CD4-positive, alpha-beta memory T cell (primary cell): ENCODE results near the gene SLC45A3. TPM values are rescaled to one million over a fixed set of nuclear protein-coding genes. Genes with fewer than 3 reads are reported as not detected.

Source experiments
- CTCF ChIA-PET: fragments of 350-600 bp; sonication (Branson Sonifier 250); formaldehyde crosslinking; loops from one replicate; lab custom pipeline; 2021; ENCODE audit warnings: inconsistent platforms; ENCODE audit not compliant: partially characterized antibody; lab: Charles Lee
- POLR2A ChIA-PET: fragments of 350-600 bp; sonication (Branson Sonifier 250); formaldehyde crosslinking; loops from one replicate; lab custom pipeline; 2021; ENCODE audit not compliant: partially characterized antibody; lab: Charles Lee
- DNase-seq, 5 donors: peaks; one replicate each; pipeline versions ENCODE4 v3.0.0 to v3.0.0-alpha.2; 2020 to 2022; ENCODE audit warnings: mixed read lengths in 1 of 5
- H3K27ac ChIP-seq: one replicate; pipeline ENCODE4 v1.7.0; 2013; ENCODE audit warnings: low read depth, low read length
- H3K27me3 ChIP-seq: 2 replicates; pipeline ENCODE4 v1.7.0; 2013; ENCODE audit warnings: mild to moderate bottlenecking, low read length, moderate library complexity; ENCODE audit not compliant: insufficient read depth
- H3K36me3 ChIP-seq: 2 replicates; pipeline ENCODE4 v1.7.0; 2013; ENCODE audit warnings: mild to moderate bottlenecking, low read length, moderate library complexity; ENCODE audit not compliant: insufficient read depth
- H3K4me1 ChIP-seq: 2 replicates; pipeline ENCODE4 v1.7.0; 2013; ENCODE audit warnings: mild to moderate bottlenecking, low read length, moderate library complexity; ENCODE audit not compliant: insufficient read depth
- H3K4me3 ChIP-seq, 2 donors: one replicate each; pipeline ENCODE4 v1.7.0; 2013; ENCODE audit warnings: low read length in 2 of 2, mild to moderate bottlenecking in 1 of 2
- H3K9me3 ChIP-seq, 2 donors: one replicate each; pipeline ENCODE4 v1.7.0; 2013; ENCODE audit warnings: low read length in 2 of 2, control low read depth in 1 of 2; ENCODE audit not compliant: control insufficient read depth in 1 of 2
- H3K27ac Mint-ChIP-seq, 7 donors: one replicate each; pipeline ENCODE4 v1.8.0; 2020 to 2021; ENCODE audit warnings: mixed read lengths in 7 of 7, mild to moderate bottlenecking in 6 of 7, inconsistent platforms in 3 of 7, moderate library complexity in 3 of 7
- H3K27me3 Mint-ChIP-seq, 2 donors: one replicate each; pipeline ENCODE4 v1.8.0; 2020 to 2021; ENCODE audit warnings: mixed read lengths in 2 of 2
- H3K36me3 Mint-ChIP-seq, 2 donors: one replicate each; pipeline ENCODE4 v1.8.0; 2020 to 2021; ENCODE audit warnings: mixed read lengths in 2 of 2, inconsistent platforms in 1 of 2, mild to moderate bottlenecking in 1 of 2
- H3K4me1 Mint-ChIP-seq, 4 donors: one replicate each; pipeline ENCODE4 v1.8.0; 2020 to 2021; ENCODE audit warnings: mixed read lengths in 4 of 4, mild to moderate bottlenecking in 1 of 4
- H3K4me3 Mint-ChIP-seq, 8 donors: one replicate each; pipeline ENCODE4 v1.8.0; 2020 to 2021; ENCODE audit warnings: mixed read lengths in 8 of 8, mild to moderate bottlenecking in 7 of 8, moderate library complexity in 6 of 8, inconsistent platforms in 3 of 8
- H3K9me3 Mint-ChIP-seq, 8 donors: one replicate each; pipeline ENCODE4 v1.8.0; 2020 to 2021; ENCODE audit warnings: mixed read lengths in 8 of 8, mild to moderate bottlenecking in 5 of 8, inconsistent platforms in 3 of 8, moderate library complexity in 1 of 8
- intact Hi-C: fragments of 100-400 bp; cut with micrococcal nuclease; formaldehyde crosslinking; loops from one replicate; pipeline ENCODE4 v1.15.1; 2023
- polyA plus RNA-seq, 2 donors: library from polyadenylated mRNA; unstranded; fragments of 300-500 nt; fragmentation: Illumina TruSeq; gene quantifications; one replicate each; pipeline ENCODE4 v1.2.3, GENCODE V29; 2021
- total RNA-seq, 2 experiments: library from RNA; stranded (reverse); gene quantifications; one replicate each; pipeline ENCODE4 v1.2.3, GENCODE V29; 2021

The SLC45A3 gene
- total and polyA plus RNA-seq, 4 experiments from 2014 or later = 0.09 to 0.19 TPM; not detected in 2

DNA sequence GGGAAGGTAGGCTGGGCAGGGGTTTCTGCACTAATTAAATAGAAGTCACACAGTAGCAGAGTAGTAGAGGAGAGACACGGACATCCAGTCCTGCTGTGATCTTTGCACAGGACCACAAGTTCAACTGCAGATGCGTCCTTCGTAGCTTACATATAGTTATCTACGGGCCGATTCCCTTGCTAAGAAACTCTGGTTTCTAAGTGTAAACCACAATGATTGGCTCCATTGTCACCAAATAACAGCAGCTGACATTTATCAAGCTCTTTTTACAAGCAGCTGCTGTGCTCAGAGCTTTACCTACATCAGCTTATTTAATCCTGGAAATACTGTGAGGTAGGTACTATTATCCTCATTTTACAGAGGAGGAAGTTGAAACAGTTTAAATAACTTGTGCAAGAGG, 3.1 kb downstream of the SLC45A3 start:
- H3K4me3 Mint-ChIP-seq = peak overlapping the region in 1 of 8 donors; percentile 8
- no peak overlapping the region for H3K4me3 ChIP-seq
- no peaks in the 10 kb centered on the region for H3K36me3 Mint-ChIP-seq
- POLR2A ChIA-PET = no interaction called here
- no peak for DNase-seq
- CTCF ChIA-PET = interaction anchor here (0.9 to 5.9 kb wide), 4 partner anchors 10 to 34 kb away, joined by 3 to 38 read pairs (median 4); no protein-coding TSS in a partner anchor
- peaks cover 8 to 16% (median 11%) of the 10 kb centered on the region in 4 donors for H3K4me1 Mint-ChIP-seq
- H3K9me3 ChIP-seq = no peaks in the 10 kb centered on the region
- intact Hi-C loops = no loop called here
- H3K9me3 Mint-ChIP-seq = peaks cover 0 to 2% (median 0%) of the 10 kb centered on the region in 8 donors
- H3K27ac ChIP-seq = no peak overlapping the region
- no peak overlapping the region for H3K27ac Mint-ChIP-seq
- peaks cover 5% of the 10 kb centered on the region for H3K27me3 ChIP-seq
- no peaks in the 10 kb centered on the region for H3K36me3 ChIP-seq
- H3K27me3 Mint-ChIP-seq = peaks cover 10 to 21% of the 10 kb centered on the region in 2 donors
- H3K4me1 ChIP-seq = peaks cover 9% of the 10 kb centered on the region

GRCh38 chr1:205676597-205676996, 3.7 kb downstream of the SLC45A3 start:
- no peak overlapping the region for H3K27ac ChIP-seq
- POLR2A ChIA-PET = no interaction called here

DNA sequence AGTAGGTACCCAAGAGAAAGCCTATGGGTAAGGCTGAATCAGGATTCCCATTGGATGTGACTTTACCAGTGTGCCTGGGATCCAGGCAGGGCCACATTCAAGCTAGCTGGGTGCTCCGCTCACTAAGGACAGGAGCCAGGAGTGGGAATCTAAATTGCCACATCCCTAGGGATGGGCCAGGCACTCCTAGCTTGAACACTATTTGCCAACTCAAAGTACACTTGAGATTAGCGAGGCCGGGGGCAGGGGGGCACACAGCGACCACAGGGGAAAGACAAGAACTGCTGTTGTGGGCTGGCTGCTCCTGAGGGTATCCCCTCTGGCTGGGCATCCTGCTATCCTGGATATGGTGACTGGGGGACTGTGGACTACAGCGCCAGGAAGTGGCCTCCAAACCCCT, 4.3 kb downstream of the SLC45A3 start:
- H3K36me3 Mint-ChIP-seq = no peaks in the 10 kb centered on the region
- peaks cover 9% of the 10 kb centered on the region for H3K4me1 ChIP-seq
- POLR2A ChIA-PET = no interaction called here
- no peaks in the 10 kb centered on the region for H3K36me3 ChIP-seq
- H3K9me3 ChIP-seq = no peaks in the 10 kb centered on the region
- no peak overlapping the region for H3K4me3 Mint-ChIP-seq
- no peak overlapping the region for H3K4me3 ChIP-seq
- H3K4me1 Mint-ChIP-seq = peaks cover 8 to 16% (median 13%) of the 10 kb centered on the region in 4 donors
- intact Hi-C loops = no loop called here
- peaks cover 14 to 23% of the 10 kb centered on the region in 2 donors for H3K27me3 Mint-ChIP-seq
- H3K27ac Mint-ChIP-seq = no peak overlapping the region
- DNase-seq = no peak
- H3K27me3 ChIP-seq = peaks cover 5% of the 10 kb centered on the region
- CTCF ChIA-PET = interaction anchor here (0.7 to 5.9 kb wide), 2 partner anchors 17 to 36 kb away, joined by 5 to 38 read pairs; no protein-coding TSS in a partner anchor
- no peak overlapping the region for H3K27ac ChIP-seq
- H3K9me3 Mint-ChIP-seq = peaks cover 0 to 2% (median 0%) of the 10 kb centered on the region in 8 donors

More at GRCh38 chr1:205676597-205676996, 3.7 kb downstream of the SLC45A3 start:
- H3K27ac Mint-ChIP-seq = no peak overlapping the region
- peaks cover 13 to 23% of the 10 kb centered on the region in 2 donors for H3K27me3 Mint-ChIP-seq
- no peaks in the 10 kb centered on the region for H3K9me3 ChIP-seq
- no peak overlapping the region for H3K4me3 Mint-ChIP-seq
- no peak for DNase-seq
- H3K27me3 ChIP-seq = peaks cover 5% of the 10 kb centered on the region
- CTCF ChIA-PET = interaction anchor here (0.7 to 5.9 kb wide), 2 partner anchors 18 to 36 kb away, joined by 5 to 38 read pairs; no protein-coding TSS in a partner anchor
- H3K36me3 ChIP-seq = no peaks in the 10 kb centered on the region
- intact Hi-C loops = no loop called here
- peaks cover 0 to 2% (median 0%) of the 10 kb centered on the region in 8 donors for H3K9me3 Mint-ChIP-seq
- peaks cover 8 to 16% (median 14%) of the 10 kb centered on the region in 4 donors for H3K4me1 Mint-ChIP-seq
- peaks cover 9% of the 10 kb centered on the region for H3K4me1 ChIP-seq
- H3K4me3 ChIP-seq = no peak overlapping the region
- no peaks in the 10 kb centered on the region for H3K36me3 Mint-ChIP-seq

- CTCF ChIA-PET = no interaction called here
- no peak overlapping the region for H3K4me3 ChIP-seq
- no peaks in the 10 kb centered on the region for H3K9me3 ChIP-seq
- H3K36me3 ChIP-seq = no peaks in the 10 kb centered on the region
- Mint-ChIP-seq H3K27ac (peak overlapping the region in 1 of 7 donors; percentile 42), H3K4me3 (no peak overlapping the region), H3K4me1 (peaks cover 5 to 12% (median 8%) of the 10 kb centered on the region in 4 donors), H3K9me3 (peaks cover 0 to 2% (median 0%) of the 10 kb centered on the region in 8 donors), H3K27me3 (peaks cover 14 to 21% of the 10 kb centered on the region in 2 donors), H3K36me3 (no peaks in the 10 kb centered on the region)
- POLR2A ChIA-PET = no interaction called here
- intact Hi-C loops = no loop called here
- H3K27ac ChIP-seq = no peak overlapping the region
- peaks cover 5% of the 10 kb centered on the region for H3K27me3 ChIP-seq
- DNase-seq = no peak
- peaks cover 9% of the 10 kb centered on the region for H3K4me1 ChIP-seq
Observed at GRCh38 chr1:205675247-205675646, 5.1 kb downstream of the SLC45A3 start.

DNA sequence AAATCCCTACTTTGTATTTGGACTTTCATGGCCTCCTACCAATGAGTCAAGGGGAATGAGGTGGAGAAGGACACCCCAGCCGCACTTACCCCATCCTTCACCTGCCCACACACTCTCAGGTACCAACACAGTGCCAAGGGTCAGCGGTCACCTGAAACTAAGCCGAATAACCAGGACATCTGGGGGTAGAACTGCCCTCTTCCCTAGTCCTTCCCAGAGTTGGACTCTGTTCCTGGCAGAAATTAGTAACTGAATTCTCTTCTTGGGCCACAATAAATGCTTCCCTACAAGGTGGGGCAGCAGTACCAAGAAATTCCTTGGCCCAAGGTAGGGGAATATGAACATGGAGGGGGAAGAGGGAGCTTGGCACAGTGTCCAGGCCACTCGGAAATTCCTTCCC, 7.3 kb downstream of the SLC45A3 start:
- no peak for DNase-seq
- Histone ChIP-seq H3K9me3 (no peaks in the 10 kb centered on the region), H3K36me3 (no peaks in the 10 kb centered on the region), H3K27ac (no peak overlapping the region), H3K27me3 (peaks cover 5% of the 10 kb centered on the region), H3K4me3 (no peak overlapping the region), H3K4me1 (no peaks in the 10 kb centered on the region)
- Mint-ChIP-seq H3K27me3 (peaks cover 22 to 30% of the 10 kb centered on the region in 2 donors), H3K9me3 (no peaks in the 10 kb centered on the region), H3K4me3 (no peak overlapping the region), H3K4me1 (peaks cover 0 to 6% (median 0%) of the 10 kb centered on the region in 4 donors), H3K27ac (no peak overlapping the region), H3K36me3 (no peaks in the 10 kb centered on the region)
- POLR2A ChIA-PET = no interaction called here
- intact Hi-C loops = no loop called here
- CTCF ChIA-PET = no interaction called here

- POLR2A ChIA-PET = no interaction called here
- H3K27me3 ChIP-seq = peaks cover 5% of the 10 kb centered on the region
- no peak overlapping the region for H3K27ac ChIP-seq
- Mint-ChIP-seq H3K4me3 (peak overlapping the region in 1 of 8 donors; percentile 41), H3K27ac (no peak overlapping the region), H3K36me3 (no peaks in the 10 kb centered on the region), H3K27me3 (peaks cover 25 to 31% of the 10 kb centered on the region in 2 donors), H3K9me3 (no peaks in the 10 kb centered on the region), H3K4me1 (peaks cover 0 to 6% (median 0%) of the 10 kb centered on the region in 4 donors)
- no peak overlapping the region for H3K4me3 ChIP-seq
- no peaks in the 10 kb centered on the region for H3K4me1 ChIP-seq
- intact Hi-C loops = no loop called here
- no peak for DNase-seq
- CTCF ChIA-PET = interaction anchor here (1.9 kb wide), 1 partner anchor 14 kb away, joined by 7 read pairs; no protein-coding TSS in a partner anchor
- H3K36me3 ChIP-seq = no peaks in the 10 kb centered on the region
- H3K9me3 ChIP-seq = no peaks in the 10 kb centered on the region
Observed at GRCh38 chr1:205672395-205672889, 7.9 kb downstream of the SLC45A3 start.

- Mint-ChIP-seq H3K4me3 (no peak overlapping the region), H3K4me1 (peaks cover 0 to 6% (median 0%) of the 10 kb centered on the region in 4 donors), H3K27ac (no peak overlapping the region), H3K9me3 (no peaks in the 10 kb centered on the region), H3K36me3 (no peaks in the 10 kb centered on the region), H3K27me3 (peaks cover 22 to 24% of the 10 kb centered on the region in 2 donors)
- H3K4me3 ChIP-seq = no peak overlapping the region
- H3K9me3 ChIP-seq = no peaks in the 10 kb centered on the region
- H3K36me3 ChIP-seq = no peaks in the 10 kb centered on the region
- H3K27ac ChIP-seq = no peak overlapping the region
- H3K4me1 ChIP-seq = no peaks in the 10 kb centered on the region
- intact Hi-C loops = no loop called here
- no peak for DNase-seq
- ChIA-PET CTCF (interaction anchor here (0.6 to 3.7 kb wide), 4 partner anchors 12 to 237 kb away, joined by 3 to 14 read pairs (median 5); no protein-coding TSS in a partner anchor), POLR2A (no interaction called here)
- H3K27me3 ChIP-seq = peaks cover 2% of the 10 kb centered on the region
Observed at GRCh38 chr1:205670611-205671430, 9.5 kb downstream of the SLC45A3 start.
